GM10847 (cell line): ENCODE data around the gene OR2A25.

ENCODE experiments used
- POLR2A ChIP-seq: IDR thresholded peaks from 2 replicates; pipeline ENCODE4 v1.6.1; 2011; ENCODE audit not compliant: insufficient read length; ENCODE audit errors: extremely low read depth

Gene OR2A25

DNA sequence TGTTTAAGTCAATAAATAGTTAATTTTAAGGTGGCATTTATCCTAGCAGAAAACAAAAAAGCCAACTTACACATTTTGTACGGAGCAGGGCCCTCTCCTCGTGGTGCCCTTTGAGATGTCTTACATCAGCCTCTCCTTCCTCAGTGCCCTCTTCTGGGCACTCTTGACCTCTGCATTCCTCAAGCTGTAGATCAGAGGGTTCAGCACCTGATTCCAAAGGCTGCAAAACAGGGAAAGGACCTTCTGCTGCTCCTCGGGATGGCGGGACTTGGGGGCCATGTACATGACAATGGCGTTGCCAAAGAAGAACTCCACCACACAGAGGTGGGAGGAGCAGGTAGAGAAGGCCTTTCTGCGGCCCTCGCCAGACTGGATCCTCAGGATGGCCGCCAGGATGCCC is 48.7 kb downstream of the OR2A25 start:
- TF ChIP-seq POLR2A = no peak

DNA sequence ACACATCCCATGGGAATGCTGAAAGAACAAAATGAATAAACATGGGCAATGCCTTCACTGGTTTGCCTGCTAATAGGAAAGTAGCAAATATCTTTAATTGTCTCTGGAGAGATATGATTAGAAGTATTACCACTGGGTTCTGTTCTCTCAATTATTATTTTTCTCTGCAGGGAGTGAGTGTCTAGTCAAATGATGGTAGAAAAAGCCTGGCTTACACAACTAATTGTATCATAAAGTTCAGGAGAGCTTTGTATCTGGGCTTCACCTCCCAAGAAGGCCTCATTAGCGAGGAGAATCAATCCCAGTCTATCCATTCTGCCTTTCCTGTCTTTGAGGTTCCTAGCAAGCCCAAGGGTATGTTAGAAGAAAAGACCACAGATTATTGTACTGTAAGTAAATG is 53.3 kb downstream of the OR2A25 start, which contains the start of gene OR2A14:
Gene OR2A14 (plus strand): TSS at position 301 of the 400 bp plus-strand sequence. CDS start 5,937 bp downstream, outside the sequence.
- no peak for TF ChIP-seq POLR2A
